ENCODE results near the gene PLXNA2. TPM values are rescaled to one million over a fixed set of nuclear protein-coding genes. Genes with fewer than 3 reads are reported as not detected.
A peak's percentile ranks its signal among the peaks of the same experiment; 100 is the strongest.

PLXNA2 gene
- total and polyA plus RNA-seq, 7 donors: 4.4 to 33.6 (median 20.8) TPM

DNA sequence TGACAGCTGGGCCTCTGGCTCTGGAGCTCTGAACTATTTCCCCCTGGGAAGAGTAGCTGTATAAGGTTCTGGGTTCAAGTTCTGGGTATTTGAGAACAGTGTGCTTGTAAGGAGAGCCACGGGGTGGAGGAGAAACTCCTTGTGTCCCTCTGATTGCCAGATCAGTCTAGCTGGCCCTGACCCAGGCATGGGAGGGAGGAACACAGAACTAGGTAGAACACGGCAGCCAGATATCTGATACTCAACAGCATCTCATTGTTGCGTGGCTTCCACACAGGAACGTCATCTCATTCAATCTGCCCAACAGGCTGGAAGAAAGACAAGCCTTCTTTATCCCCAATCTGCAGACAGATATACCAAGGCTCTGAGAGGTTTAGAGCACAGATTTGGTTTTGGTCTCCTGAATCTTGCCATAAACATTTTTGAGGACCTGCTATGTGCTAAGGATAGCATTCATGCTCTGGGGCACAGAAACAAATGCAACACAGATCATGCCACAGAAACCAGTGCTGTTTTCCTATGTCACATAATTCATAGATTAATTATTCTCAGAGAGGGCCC is 83.8 kb downstream of the PLXNA2 start:
- H3K9me3 ChIP-seq: no peaks in the 10 kb centered on the region
- peak; percentile 53 to 77 (median 74) for ATAC-seq

DNA sequence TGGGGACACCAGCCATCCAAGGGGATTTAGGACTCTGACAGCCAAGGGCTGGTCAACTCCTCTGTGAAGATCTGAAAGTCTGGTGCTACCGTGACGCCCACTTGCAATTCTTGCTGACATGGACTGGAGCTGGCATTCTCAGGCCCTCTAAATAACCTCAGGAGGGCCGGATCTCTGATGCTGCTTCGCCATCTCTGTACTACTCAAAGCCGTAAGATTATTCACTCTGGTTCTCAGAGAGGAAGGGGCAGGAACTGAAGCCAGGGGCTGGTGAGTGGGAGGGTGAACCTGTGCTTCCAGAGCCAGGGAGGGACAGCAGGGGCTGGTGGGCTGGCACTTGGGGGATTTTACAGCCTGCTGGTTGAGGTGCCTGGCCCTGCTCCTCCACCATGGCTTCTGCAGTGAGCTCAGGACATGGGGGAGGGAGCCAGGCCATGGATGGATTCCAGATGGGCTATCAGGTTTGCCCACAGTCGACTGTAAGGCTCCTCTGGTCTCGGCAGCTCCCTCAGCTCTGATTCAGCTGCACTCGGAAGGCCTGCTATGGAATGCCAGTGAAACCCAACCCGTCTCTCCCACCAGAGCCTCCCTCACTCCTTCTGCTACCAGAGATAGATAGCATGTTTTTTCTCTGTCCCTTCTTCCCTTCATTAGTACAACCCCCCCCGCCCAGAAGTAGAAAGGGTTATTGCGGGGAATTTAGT is 84.5 kb downstream of the PLXNA2 start:
- no peaks in the 10 kb centered on the region for H3K27me3 ChIP-seq (ENCODE audit: insufficient read depth in 3 of 3, low read length in 2 of 3)
- 24 to 47% (median 27%) methylated on average over 11 of the region's 11 CpGs for WGBS, 3 donors
- DNase-seq: peak; percentile 72 to 91
- TF ChIP-seq, protein P1, sequence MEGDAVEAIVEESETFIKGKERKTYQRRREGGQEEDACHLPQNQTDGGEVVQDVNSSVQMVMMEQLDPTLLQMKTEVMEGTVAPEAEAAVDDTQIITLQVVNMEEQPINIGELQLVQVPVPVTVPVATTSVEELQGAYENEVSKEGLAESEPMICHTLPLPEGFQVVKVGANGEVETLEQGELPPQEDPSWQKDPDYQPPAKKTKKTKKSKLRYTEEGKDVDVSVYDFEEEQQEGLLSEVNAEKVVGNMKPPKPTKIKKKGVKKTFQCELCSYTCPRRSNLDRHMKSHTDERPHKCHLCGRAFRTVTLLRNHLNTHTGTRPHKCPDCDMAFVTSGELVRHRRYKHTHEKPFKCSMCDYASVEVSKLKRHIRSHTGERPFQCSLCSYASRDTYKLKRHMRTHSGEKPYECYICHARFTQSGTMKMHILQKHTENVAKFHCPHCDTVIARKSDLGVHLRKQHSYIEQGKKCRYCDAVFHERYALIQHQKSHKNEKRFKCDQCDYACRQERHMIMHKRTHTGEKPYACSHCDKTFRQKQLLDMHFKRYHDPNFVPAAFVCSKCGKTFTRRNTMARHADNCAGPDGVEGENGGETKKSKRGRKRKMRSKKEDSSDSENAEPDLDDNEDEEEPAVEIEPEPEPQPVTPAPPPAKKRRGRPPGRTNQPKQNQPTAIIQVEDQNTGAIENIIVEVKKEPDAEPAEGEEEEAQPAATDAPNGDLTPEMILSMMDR (IDR thresholded peaks at IDR 0.05): no peak
- H3K36me3 ChIP-seq (ENCODE audit: insufficient read depth in 1 of 2, low read depth in 1 of 2): no peaks in the 10 kb centered on the region
- peak overlapping the region; percentile 88 for H3K27ac ChIP-seq
- intact Hi-C loops (cut with DNase I): no loop called here
- no peaks in the 10 kb centered on the region for H3K9me3 ChIP-seq
- H3K4me3 ChIP-seq: peak overlapping the region; percentile 28
- H3K4me1 ChIP-seq: peaks cover 97% of the 10 kb centered on the region
- ATAC-seq: peak; percentile 72 to 89 (median 85)

More for the DNA sequence above, 83.8 kb downstream of the PLXNA2 start:
- no peak overlapping the region for H3K4me3 ChIP-seq
- no peaks in the 10 kb centered on the region for H3K36me3 ChIP-seq (ENCODE audit: insufficient read depth in 1 of 2, low read depth in 1 of 2)
- intact Hi-C loops (cut with DNase I): no loop called here
- peaks cover 97% of the 10 kb centered on the region for H3K4me1 ChIP-seq
- H3K27ac ChIP-seq: peak overlapping the region; percentile 88
- TF ChIP-seq, protein P1 (IDR thresholded peaks at IDR 0.05): no peak
- H3K27me3 ChIP-seq (ENCODE audit: insufficient read depth in 3 of 3, low read length in 2 of 3): no peaks in the 10 kb centered on the region
- peak; percentile 74 to 91 for DNase-seq
- 16 to 28% (median 16%) methylated on average over 4 of the region's 4 CpGs for WGBS, 3 donors

DNA sequence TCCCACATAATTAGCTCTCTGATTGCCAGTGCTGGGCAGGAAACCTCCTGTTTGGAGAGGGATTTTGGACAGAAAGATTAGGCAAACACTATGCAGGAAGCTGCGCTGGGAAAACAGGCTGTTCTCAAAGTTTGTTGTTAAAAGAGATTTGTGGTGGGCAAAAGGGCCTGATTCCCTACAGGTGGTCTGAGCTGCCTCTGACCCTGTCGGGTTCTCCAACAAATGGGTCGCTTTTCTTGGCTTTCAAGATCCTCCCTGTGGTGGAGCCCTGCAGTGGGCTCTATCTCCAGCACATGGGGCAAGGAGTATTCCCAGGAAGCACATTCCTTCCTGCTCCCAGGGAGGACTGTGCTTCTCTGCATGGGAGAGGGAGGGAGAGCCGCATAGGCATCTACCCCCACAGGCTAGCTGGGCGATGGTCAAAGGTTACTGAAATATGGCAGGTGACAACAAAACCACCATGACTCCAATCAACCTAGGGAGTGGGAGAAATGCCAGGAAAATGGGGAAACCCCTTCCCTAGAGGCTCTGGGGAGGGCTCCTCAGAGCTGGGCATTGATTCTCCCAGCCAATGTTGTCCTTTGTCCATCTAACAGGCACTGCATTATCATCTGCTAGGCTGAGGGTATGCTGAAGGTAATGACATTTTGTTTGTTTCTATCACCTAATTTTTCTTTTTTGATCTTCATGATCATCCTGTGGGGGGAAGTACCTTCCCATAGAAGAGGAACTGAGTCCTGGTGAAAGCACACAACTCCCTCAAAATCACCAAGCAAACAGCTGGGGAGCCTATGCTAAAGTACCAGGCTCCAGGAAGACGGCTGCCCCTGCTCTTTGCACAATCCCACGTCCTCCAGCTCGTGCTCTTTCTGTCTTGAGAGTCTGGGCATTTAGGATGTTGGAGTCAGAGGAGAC is 85.3 kb downstream of the PLXNA2 start:
- Histone ChIP-seq H3K4me3 (peak overlapping the region; percentile 28), H3K9me3 (no peaks in the 10 kb centered on the region), H3K4me1 (peaks cover 97% of the 10 kb centered on the region), H3K27ac (peak overlapping the region; percentile 88), H3K27me3 (ENCODE audit: insufficient read depth in 3 of 3, low read length in 2 of 3) (no peaks in the 10 kb centered on the region), H3K36me3 (ENCODE audit: insufficient read depth in 1 of 2, low read depth in 1 of 2) (no peaks in the 10 kb centered on the region)
- WGBS, 3 donors: 55 to 64% (median 59%) methylated on average over 8 of the region's 8 CpGs
- DNase-seq (no peak), ATAC-seq (no peak)
- intact Hi-C loops (cut with DNase I): no loop called here
- TF ChIP-seq, protein P1 (IDR thresholded peaks at IDR 0.05): no peak

- Histone ChIP-seq H3K36me3 (ENCODE audit: insufficient read depth in 1 of 2, low read depth in 1 of 2) (no peaks in the 10 kb centered on the region), H3K4me3 (no peak overlapping the region), H3K4me1 (peaks cover 95% of the 10 kb centered on the region), H3K9me3 (no peaks in the 10 kb centered on the region), H3K27me3 (ENCODE audit: insufficient read depth in 3 of 3, low read length in 2 of 3) (no peaks in the 10 kb centered on the region), H3K27ac (no peak overlapping the region)
- intact Hi-C loops (cut with DNase I): no loop called here
- TF ChIP-seq, protein P1 (IDR thresholded peaks at IDR 0.05): no peak
- 38 to 60% (median 53%) methylated on average over 3 of the region's 3 CpGs for WGBS, 3 donors
- DNase-seq: no peak
- no peak for ATAC-seq
Observed at GRCh38 chr1:208157769-208158168, 86.4 kb downstream of the PLXNA2 start.

Data from psoas muscle (tissue), 8 donors.